Measurements from ENCODE around the gene CDYL2. TPM values are rescaled to one million over a fixed set of nuclear protein-coding genes. Genes with fewer than 3 reads are reported as not detected.

Gene CDYL2
- polyA plus RNA-seq, 1 donor from 2014 or later, result 2.6 TPM

GRCh38 chr16:80559369-80559768 is 245.0 kb downstream of the CDYL2 start:
- no peak overlapping the region for H3K27ac ChIP-seq (ENCODE audit: low read length)
- no peaks in the 10 kb centered on the region for H3K9me2 ChIP-seq (ENCODE audit: insufficient read depth, low read length)
- H2AFZ ChIP-seq (ENCODE audit: low read depth, low read length), result no peak overlapping the region
- H3K9me3 ChIP-seq (ENCODE audit: low read length), result no peaks in the 10 kb centered on the region
- no peaks in the 10 kb centered on the region for H3K27me3 ChIP-seq (ENCODE audit: insufficient read depth, low read depth, low read length)
- H3K79me2 ChIP-seq (replicated peaks; ENCODE audit: insufficient read depth, low read length), result no peaks in the 10 kb centered on the region
- no peak overlapping the region for H3K4me3 ChIP-seq (ENCODE audit: low read length)
- no peaks in the 10 kb centered on the region for H4K20me1 ChIP-seq (ENCODE audit: insufficient read depth)
- no peak overlapping the region for H3K9ac ChIP-seq (ENCODE audit: low read length)
- TF ChIP-seq SMC3 (conservative IDR thresholded peaks at IDR 0.05; ENCODE audit: poor library complexity) (no peak), MXI1 (conservative IDR thresholded peaks at IDR 0.05; ENCODE audit: poor library complexity, severe bottlenecking) (no peak), TAF1 (IDR thresholded peaks at IDR 0.05; ENCODE audit: low read depth) (no peak), POLR2AphosphoS5 (IDR thresholded peaks at IDR 0.05) (no peak), EP300 (conservative IDR thresholded peaks at IDR 0.05; ENCODE audit: poor library complexity, severe bottlenecking) (no peak), RAD21 (conservative IDR thresholded peaks at IDR 0.05) (no peak)
- TF ChIP-seq, protein P1, sequence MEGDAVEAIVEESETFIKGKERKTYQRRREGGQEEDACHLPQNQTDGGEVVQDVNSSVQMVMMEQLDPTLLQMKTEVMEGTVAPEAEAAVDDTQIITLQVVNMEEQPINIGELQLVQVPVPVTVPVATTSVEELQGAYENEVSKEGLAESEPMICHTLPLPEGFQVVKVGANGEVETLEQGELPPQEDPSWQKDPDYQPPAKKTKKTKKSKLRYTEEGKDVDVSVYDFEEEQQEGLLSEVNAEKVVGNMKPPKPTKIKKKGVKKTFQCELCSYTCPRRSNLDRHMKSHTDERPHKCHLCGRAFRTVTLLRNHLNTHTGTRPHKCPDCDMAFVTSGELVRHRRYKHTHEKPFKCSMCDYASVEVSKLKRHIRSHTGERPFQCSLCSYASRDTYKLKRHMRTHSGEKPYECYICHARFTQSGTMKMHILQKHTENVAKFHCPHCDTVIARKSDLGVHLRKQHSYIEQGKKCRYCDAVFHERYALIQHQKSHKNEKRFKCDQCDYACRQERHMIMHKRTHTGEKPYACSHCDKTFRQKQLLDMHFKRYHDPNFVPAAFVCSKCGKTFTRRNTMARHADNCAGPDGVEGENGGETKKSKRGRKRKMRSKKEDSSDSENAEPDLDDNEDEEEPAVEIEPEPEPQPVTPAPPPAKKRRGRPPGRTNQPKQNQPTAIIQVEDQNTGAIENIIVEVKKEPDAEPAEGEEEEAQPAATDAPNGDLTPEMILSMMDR (IDR thresholded peaks at IDR 0.05; ENCODE audit: poor library complexity, severe bottlenecking), result no peak
- TF ChIP-seq, protein P2, sequence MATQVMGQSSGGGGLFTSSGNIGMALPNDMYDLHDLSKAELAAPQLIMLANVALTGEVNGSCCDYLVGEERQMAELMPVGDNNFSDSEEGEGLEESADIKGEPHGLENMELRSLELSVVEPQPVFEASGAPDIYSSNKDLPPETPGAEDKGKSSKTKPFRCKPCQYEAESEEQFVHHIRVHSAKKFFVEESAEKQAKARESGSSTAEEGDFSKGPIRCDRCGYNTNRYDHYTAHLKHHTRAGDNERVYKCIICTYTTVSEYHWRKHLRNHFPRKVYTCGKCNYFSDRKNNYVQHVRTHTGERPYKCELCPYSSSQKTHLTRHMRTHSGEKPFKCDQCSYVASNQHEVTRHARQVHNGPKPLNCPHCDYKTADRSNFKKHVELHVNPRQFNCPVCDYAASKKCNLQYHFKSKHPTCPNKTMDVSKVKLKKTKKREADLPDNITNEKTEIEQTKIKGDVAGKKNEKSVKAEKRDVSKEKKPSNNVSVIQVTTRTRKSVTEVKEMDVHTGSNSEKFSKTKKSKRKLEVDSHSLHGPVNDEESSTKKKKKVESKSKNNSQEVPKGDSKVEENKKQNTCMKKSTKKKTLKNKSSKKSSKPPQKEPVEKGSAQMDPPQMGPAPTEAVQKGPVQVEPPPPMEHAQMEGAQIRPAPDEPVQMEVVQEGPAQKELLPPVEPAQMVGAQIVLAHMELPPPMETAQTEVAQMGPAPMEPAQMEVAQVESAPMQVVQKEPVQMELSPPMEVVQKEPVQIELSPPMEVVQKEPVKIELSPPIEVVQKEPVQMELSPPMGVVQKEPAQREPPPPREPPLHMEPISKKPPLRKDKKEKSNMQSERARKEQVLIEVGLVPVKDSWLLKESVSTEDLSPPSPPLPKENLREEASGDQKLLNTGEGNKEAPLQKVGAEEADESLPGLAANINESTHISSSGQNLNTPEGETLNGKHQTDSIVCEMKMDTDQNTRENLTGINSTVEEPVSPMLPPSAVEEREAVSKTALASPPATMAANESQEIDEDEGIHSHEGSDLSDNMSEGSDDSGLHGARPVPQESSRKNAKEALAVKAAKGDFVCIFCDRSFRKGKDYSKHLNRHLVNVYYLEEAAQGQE (IDR thresholded peaks at IDR 0.05; ENCODE audit: borderline replicate concordance), result no peak
- no peaks in the 10 kb centered on the region for H3K36me3 ChIP-seq (ENCODE audit: insufficient read depth, low read length)
- H3K4me2 ChIP-seq (ENCODE audit: low read length), result no peak overlapping the region
- no peaks in the 10 kb centered on the region for H3F3A ChIP-seq (ENCODE audit: insufficient read depth, low read length, poor library complexity, severe bottlenecking)

DNA sequence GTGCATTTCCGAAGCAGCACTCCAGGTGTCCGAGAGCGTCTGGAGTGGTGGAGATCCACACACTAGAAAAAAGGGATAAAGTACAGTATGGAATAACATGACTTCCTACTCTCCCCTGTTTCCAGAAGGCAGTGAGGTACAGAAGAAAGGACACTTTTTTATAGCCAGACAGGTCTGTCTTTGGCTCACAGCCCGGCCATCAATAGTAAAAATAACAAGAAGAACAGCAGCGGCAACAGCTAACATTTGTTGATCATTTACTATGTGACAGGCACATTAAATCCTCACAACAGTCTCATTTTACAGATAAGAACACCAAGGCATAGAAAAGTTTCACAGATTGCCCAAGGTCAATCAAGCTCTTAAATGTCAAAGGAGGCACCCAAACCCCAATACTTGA is 247.4 kb downstream of the CDYL2 start:
- H2AFZ ChIP-seq (ENCODE audit: low read depth, low read length), result no peak overlapping the region
- no peak overlapping the region for H3K4me3 ChIP-seq (ENCODE audit: low read length)
- no peaks in the 10 kb centered on the region for H4K20me1 ChIP-seq (ENCODE audit: insufficient read depth)
- H3K9me2 ChIP-seq (ENCODE audit: insufficient read depth, low read length), result no peaks in the 10 kb centered on the region
- H3K79me2 ChIP-seq (replicated peaks; ENCODE audit: insufficient read depth, low read length), result no peaks in the 10 kb centered on the region
- TF ChIP-seq TAF1 (IDR thresholded peaks at IDR 0.05; ENCODE audit: low read depth), result no peak
- TF ChIP-seq, protein P2 (IDR thresholded peaks at IDR 0.05; ENCODE audit: borderline replicate concordance), result no peak
- TF ChIP-seq, protein P1 (IDR thresholded peaks at IDR 0.05; ENCODE audit: poor library complexity, severe bottlenecking), result no peak
- no peak for TF ChIP-seq EP300 (conservative IDR thresholded peaks at IDR 0.05; ENCODE audit: poor library complexity, severe bottlenecking)
- no peak for TF ChIP-seq SMC3 (conservative IDR thresholded peaks at IDR 0.05; ENCODE audit: poor library complexity)
- no peak for TF ChIP-seq RAD21 (conservative IDR thresholded peaks at IDR 0.05)
- no peak for TF ChIP-seq MXI1 (conservative IDR thresholded peaks at IDR 0.05; ENCODE audit: poor library complexity, severe bottlenecking)
- no peaks in the 10 kb centered on the region for H3K36me3 ChIP-seq (ENCODE audit: insufficient read depth, low read length)
- H3F3A ChIP-seq (ENCODE audit: insufficient read depth, low read length, poor library complexity, severe bottlenecking), result no peaks in the 10 kb centered on the region
- no peaks in the 10 kb centered on the region for H3K27me3 ChIP-seq (ENCODE audit: insufficient read depth, low read depth, low read length)
- no peaks in the 10 kb centered on the region for H3K9me3 ChIP-seq (ENCODE audit: low read length)
- no peak overlapping the region for H3K27ac ChIP-seq (ENCODE audit: low read length)
- H3K9ac ChIP-seq (ENCODE audit: low read length), result no peak overlapping the region
- H3K4me2 ChIP-seq (ENCODE audit: low read length), result no peak overlapping the region
